ENCODE measurements around the gene SF3B6. TPM values are rescaled to one million over a fixed set of nuclear protein-coding genes. Genes with fewer than 3 reads are reported as not detected.
"Not testable (repeated sequence)": the region's sequence is repeated elsewhere in the genome, so short reads cannot be mapped to it uniquely, and the experiment has no call there.

SF3B6 gene
- total and polyA plus RNA-seq, 9 donors = 60.6 to 145 (median 85.2) TPM

DNA sequence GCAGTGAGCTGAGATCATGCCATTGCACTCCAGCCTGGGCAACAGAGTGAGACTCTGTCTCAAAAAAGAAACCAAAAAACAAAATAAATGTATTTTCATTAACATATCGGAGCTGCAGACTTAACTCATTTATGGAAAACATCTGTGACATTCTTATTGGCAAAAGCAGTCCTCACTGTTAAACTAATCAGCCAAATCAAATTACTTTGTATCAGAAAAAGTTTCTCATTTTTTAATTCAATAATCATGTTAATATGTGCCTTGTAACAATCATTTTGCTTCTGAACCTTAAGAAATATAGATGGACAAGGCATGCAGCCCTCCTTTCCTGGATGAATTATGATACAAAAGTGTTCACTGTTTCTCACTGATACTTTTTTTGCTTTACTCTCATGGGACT, 26.6 kb upstream of the SF3B6 start:
- Histone ChIP-seq H3K4me3 (no peak overlapping the region), H3K4me1 (ENCODE audit: insufficient read depth) (no peaks in the 10 kb centered on the region), H3K9me3 (no peaks in the 10 kb centered on the region), H3K27me3 (no peaks in the 10 kb centered on the region), H3K36me3 (no peaks in the 10 kb centered on the region), H3K27ac (no peak overlapping the region)
- intact Hi-C loops (cut with DNase I) = no loop called here
- 67 to 79% (median 68%) methylated on average over 1 of the region's 1 CpG for WGBS, 3 donors
- DNase-seq = no peak
- TF ChIP-seq EP300 (IDR thresholded peaks at IDR 0.05) (no peak), POLR2A (IDR thresholded peaks at IDR 0.05) (no peak)
- TF ChIP-seq, protein P1, sequence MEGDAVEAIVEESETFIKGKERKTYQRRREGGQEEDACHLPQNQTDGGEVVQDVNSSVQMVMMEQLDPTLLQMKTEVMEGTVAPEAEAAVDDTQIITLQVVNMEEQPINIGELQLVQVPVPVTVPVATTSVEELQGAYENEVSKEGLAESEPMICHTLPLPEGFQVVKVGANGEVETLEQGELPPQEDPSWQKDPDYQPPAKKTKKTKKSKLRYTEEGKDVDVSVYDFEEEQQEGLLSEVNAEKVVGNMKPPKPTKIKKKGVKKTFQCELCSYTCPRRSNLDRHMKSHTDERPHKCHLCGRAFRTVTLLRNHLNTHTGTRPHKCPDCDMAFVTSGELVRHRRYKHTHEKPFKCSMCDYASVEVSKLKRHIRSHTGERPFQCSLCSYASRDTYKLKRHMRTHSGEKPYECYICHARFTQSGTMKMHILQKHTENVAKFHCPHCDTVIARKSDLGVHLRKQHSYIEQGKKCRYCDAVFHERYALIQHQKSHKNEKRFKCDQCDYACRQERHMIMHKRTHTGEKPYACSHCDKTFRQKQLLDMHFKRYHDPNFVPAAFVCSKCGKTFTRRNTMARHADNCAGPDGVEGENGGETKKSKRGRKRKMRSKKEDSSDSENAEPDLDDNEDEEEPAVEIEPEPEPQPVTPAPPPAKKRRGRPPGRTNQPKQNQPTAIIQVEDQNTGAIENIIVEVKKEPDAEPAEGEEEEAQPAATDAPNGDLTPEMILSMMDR (IDR thresholded peaks at IDR 0.05) = no peak

GRCh38 chr2:24101992-24102391, 25.9 kb upstream of the SF3B6 start:
- no peak for DNase-seq
- Histone ChIP-seq H3K27me3 (no peaks in the 10 kb centered on the region), H3K36me3 (no peaks in the 10 kb centered on the region), H3K4me1 (ENCODE audit: insufficient read depth) (no peaks in the 10 kb centered on the region), H3K9me3 (no peaks in the 10 kb centered on the region), H3K27ac (no peak overlapping the region), H3K4me3 (no peak overlapping the region)
- TF ChIP-seq EP300 (IDR thresholded peaks at IDR 0.05) = no peak
- TF ChIP-seq, protein P1 (IDR thresholded peaks at IDR 0.05) = no peak
- no peak for TF ChIP-seq POLR2A (IDR thresholded peaks at IDR 0.05)
- WGBS, 3 donors = 63 to 90% (median 67%) methylated on average over 2 of the region's 2 CpGs
- intact Hi-C loops (cut with DNase I) = no loop called here

DNA sequence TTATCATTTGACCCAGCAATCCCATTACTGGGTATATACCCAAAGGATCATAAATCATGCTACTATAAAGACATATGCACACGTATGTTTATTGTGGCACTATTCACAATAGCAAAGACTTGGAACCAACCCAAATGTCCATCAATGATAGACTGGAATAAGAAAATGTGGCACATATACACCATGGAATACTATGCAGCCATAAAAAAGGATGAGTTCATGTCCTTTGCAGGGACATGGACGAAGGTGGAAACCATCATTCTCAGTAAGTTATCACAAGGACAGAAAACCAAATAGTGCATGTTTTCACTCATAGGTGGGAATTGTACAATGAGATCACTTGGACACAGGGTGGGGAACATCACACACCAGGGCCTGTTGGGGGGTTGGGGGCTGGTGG, 24.6 kb upstream of the SF3B6 start:
- 89 to 98% (median 92%) methylated on average over 2 of the region's 2 CpGs for WGBS, 3 donors
- H3K4me1 ChIP-seq (ENCODE audit: insufficient read depth); H3K36me3 ChIP-seq; H3K27ac ChIP-seq; intact Hi-C loops (cut with DNase I); H3K4me3 ChIP-seq; H3K9me3 ChIP-seq; H3K27me3 ChIP-seq; DNase-seq: not testable (repeated sequence)

DNA sequence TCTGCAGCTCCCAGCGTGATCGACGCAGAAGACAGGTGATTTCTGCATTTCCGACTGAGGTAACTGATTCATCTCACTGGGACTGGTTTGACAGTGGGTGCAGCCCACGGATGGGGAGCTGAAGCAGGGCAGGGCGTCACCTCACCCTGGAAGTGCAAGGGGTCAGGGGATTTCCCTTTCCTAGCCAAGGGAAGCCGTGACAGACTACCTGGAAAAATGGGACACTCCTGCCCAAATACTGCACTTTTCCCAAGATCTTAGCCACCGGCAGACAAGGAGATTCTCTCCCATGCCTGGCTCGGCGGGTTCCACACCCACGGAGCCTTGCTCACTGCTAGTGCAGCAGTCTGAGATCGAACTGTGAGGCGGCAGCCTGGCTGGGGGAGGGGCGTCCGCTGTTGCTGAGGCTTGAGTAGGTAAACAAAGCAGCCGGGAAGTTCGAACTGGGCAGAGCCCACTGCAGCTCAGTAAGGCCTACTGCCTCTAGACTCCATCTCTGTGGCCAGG, 19.1 kb upstream of the SF3B6 start:
- DNase-seq; H3K4me1 ChIP-seq (ENCODE audit: insufficient read depth); intact Hi-C loops (cut with DNase I); H3K36me3 ChIP-seq; H3K27ac ChIP-seq; H3K27me3 ChIP-seq; H3K4me3 ChIP-seq; H3K9me3 ChIP-seq: not testable (repeated sequence)
- 70 to 81% (median 78%) methylated on average over 17 of the region's 17 CpGs for WGBS, 3 donors

DNA sequence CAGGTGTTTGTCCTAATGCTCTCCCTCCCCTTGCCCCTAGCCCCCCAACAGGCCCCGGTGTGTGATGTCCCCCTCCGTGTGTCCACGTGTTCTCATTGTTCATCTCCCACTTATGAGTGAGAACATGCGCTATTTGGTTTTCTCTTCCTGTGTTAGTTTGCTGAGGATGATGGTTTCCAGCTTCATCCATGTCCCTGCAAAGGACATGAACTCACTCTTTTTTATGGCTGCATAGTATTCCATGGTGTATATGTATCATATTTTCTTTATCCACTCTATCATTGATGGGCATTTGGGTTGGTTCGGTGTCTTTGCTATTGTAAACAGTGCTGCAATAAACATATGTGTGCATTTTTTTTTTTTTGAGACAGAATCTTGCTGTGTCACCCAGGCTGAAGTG, 17.1 kb upstream of the SF3B6 start:
- H3K4me3 ChIP-seq; H3K27ac ChIP-seq; H3K9me3 ChIP-seq; intact Hi-C loops (cut with DNase I); DNase-seq; H3K4me1 ChIP-seq (ENCODE audit: insufficient read depth); H3K36me3 ChIP-seq; H3K27me3 ChIP-seq: not testable (repeated sequence)
- WGBS, 3 donors = 98 to 99% (median 98%) methylated on average over 5 of the region's 5 CpGs

- DNase-seq = peak in 1 of 5 donors; percentile 29
- H3K4me3 ChIP-seq = no peak overlapping the region
- TF ChIP-seq, protein P1 (IDR thresholded peaks at IDR 0.05) = no peak
- no peak for TF ChIP-seq POLR2A (IDR thresholded peaks at IDR 0.05)
- TF ChIP-seq EP300 (IDR thresholded peaks at IDR 0.05) = no peak
- no peaks in the 10 kb centered on the region for H3K9me3 ChIP-seq
- no peak overlapping the region for H3K27ac ChIP-seq
- intact Hi-C loops (cut with DNase I) = loop anchor here in 1 of 4 donors (5.0 kb wide), 1 partner anchor 293 kb away; no protein-coding TSS in a partner anchor
- H3K27me3 ChIP-seq = no peaks in the 10 kb centered on the region
- H3K36me3 ChIP-seq = no peaks in the 10 kb centered on the region
- WGBS, 3 donors = 53 to 79% (median 58%) methylated on average over 2 of the region's 2 CpGs
- H3K4me1 ChIP-seq (ENCODE audit: insufficient read depth) = peaks cover 3% of the 10 kb centered on the region
Measured at GRCh38 chr2:24088821-24089359, 12.8 kb upstream of the SF3B6 start.

All from ovary (tissue), 9 donors.